Stimulated activated CD4-positive, alpha-beta T cell treated with anti-CD3 and anti-CD28 coated beads, Interleukin-1b, Interleukin-23, amount 100 ng/mL, for 1 hour (primary cell): ENCODE data around the gene ANKRD9.
"Not testable (repeated sequence)": the region's sequence is repeated elsewhere in the genome, so short reads cannot be mapped to it uniquely, and the experiment has no call there.

Source experiments
- DNase-seq, 2 donors: peaks; one replicate each; pipeline ENCODE4 v3.0.0-alpha.2; 2020; ENCODE audit warnings: low read depth in 2 of 2

Gene ANKRD9

DNA sequence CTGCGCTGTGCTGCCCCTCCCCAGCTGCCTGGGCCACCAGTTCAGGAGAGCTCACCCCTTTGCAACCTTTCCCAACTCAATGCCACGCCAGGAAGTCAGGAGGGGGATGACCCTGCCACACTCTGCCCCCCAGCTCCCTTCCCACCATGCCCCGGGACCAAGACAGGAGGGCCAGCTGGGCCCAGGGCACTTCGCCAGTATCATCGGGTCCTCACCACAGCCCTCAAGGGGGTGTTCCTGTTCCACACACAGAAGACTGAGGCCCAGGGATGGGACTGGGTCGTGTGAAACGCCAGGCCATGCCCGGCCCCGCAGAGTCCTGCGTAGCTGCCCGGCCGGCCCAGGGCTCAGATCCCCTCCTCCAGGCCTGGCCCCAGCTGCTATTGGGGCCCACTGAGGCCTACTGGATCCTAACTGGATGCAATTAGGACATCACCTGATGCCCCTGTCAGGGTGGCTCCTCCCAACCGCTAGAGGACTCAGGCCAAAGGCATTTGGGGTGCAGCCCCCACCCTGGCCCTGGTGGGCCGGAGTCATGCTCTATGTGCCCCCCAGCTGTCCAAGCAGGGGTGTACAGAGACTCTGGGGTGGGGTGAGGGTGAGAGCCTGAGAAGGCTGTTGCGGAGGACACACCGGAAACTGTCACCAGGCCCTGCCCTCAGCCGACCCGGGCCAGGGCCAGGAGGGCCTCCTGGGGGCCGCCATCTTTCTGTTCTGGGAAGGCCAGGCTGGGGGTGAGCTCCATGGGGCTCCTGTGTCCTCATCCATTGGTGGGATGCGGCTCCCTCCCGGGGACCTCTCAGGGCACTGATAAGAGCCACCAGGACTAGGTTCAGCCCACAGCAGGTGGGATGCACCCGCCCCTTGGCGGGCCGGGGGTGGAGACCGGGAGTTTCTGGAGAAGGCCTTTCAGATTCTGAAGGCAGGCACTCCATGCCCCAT, 29.3 kb upstream of the ANKRD9 start:
- DNase-seq: no peak

DNA sequence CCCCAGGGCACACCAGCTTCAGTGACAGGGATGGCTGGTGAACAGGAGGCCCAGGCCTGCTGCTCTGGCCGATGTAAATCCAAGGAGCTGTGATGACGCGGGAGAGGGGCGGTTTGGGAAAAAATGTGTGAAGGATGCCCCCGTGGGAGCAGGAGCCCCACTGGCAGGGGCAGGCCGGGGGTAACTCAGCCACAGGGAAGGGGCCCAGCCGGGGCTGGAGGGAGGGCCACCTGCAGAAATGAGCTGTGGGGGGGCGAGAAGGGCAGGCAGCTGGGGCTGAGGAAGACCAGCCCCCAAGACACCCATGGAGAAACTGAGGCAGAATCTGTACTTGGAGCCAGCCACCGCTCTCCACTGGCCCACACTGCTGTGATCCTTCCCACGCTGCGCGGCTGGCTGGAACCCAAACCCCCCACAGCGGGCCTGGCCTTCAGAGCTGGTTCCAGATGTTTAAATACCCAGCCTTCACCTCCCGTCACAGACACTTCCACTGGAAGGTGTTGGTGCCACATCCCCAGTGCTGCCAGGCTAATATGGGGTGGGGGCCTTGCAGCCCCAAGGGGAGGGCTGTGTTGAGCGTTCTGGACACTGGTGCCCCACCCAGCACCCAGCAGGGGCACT, 28.5 kb upstream of the ANKRD9 start:
- DNase-seq: no peak

DNA sequence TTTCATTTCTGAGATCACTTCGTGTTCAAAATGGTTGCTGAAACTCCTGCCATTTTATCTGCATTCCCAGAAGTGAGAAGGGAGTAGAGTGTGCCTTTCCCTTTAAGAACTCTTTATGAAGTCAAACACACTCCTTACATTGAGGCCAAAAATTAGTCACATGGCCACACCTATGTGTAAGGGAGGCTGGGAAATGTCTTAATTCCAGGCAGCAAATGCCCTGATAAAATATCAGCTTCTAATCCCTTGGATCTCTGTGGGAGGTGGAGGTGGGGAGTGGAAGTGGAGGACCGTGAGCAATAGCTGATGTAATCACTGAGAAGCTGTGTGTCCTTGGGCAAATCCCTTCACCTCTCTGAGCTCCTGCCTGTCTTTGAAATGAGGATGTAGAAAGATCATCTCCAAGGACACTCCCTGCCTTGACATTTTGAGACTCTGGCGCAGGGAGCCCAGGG, 22.7 kb upstream of the ANKRD9 start:
- no peak for DNase-seq

DNA sequence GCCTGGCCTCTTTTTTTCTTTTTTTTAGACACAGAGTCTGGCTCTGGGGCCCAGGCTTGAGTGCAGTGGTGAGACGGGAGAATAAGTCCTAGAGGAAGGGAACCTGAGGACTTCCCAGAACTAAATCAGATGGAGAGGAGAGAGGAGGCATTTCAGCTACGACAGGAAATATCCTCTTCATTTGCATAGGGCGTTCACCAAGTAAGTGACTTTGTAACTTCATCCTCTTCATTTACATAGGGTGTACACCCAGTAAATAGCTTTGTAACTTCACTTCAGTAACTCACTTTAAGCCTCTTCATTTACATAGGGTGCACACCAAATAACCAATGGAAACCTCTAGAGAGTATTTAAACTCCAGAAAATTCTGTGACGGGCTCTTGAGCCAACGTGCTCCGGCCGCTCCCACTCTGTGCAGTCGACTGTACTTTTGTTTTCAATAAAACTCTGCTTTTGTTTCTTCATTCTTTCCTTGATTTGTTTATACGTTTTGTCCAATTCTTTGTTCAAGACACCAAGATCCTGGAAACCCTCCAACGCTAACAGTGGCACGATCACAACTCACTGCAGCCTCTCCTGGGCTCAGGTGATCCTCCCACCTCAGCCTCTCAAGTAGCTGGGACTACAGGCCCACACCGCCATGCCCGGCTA, 21.4 kb upstream of the ANKRD9 start:
- DNase-seq: no peak

DNA sequence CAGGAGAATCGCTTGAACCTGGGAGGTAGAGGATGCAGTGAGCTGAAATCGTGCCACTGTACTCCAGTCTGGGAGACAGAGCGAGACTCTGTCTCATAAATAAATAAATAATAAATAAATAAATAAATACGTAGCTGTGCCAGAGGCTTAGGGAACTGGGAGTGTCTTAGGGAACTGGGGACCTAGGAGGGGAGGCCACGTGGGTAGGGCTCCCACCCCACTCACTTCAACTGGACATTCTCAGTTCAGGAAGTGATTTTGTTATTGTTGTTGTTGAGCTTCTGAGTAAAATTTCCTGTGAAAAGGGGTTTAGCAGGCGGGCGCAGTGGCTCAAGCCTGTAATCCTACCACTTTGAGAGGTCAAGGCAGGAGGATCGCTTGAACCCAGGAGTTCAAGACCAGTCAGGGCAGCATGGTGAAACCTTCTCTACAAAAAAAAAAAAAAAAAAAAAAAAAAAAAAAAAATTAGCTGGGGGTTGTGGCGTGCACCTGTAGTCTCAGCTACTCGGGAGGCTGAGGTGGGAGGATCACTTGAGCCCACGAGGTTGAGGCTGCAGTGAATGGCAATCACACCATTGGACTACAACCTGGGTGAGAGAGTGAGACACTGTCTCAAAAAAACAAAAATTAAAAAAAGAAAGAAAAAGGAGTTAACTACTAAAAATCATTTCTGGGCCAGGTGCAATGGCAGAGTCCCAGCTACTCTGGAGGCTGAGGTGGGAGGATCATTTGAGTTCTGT, 19.0 kb upstream of the ANKRD9 start:
- no peak for DNase-seq

DNA sequence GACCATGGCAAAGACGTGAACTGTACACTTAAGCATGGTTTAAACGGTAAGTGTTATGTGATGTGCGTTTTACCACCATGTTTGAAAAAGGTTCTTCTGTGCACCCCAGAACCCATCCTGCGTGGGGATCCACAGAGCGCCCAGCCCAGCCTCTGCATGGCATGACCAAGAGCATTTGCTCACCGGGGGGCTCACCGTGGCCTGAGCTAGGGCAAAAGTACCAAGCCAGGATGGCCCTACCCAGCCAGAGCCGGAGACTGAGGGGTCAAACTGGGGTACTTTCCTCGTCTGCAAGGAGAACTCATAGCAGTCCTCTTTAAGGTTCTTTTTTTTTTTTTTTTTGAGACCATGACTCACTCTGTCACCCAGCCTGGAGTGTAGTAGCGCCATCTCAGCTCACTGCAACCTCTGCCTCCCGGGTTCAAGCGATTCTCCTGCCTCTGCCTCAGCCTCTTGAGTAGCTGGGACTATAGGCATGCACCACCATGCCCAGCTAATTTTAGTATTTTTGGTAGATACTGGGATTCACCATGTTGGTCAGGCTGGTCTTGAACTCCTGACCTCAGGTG, 16.4 kb upstream of the ANKRD9 start:
- DNase-seq: no peak

DNA sequence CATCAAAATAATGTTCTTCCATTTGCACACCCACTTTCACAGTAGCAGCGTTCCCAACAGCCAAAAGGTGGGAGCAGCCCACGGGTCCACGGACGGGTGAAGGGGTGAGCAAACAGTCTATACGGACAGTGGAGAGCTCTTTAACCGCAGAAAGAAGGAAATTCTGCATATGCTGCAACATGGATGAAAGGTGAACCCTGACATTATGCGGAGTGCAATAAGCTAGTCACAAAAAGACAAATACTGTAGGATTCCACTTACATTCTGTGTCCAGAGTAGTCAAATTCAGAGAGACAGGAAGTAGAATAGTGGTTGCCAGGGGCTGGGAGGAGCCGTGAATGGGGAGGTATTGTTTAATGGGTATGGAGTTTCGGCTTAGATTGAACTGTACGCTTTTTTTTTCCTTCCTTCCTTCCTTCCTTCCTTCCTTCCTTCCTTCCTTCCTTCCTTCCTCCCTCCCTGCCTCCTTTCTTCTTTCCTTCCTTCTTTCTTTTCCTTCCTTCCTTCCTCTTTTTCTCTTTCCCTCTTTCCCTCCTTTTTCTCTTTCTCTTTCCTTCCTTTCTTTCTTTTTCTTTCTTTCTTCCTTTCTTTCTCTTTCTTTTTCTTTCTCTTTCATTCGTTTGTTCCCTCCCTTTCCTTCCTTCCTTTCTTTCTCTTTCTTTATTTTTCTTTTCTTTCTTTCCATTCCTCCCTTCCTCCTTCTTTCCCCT, 15.8 kb upstream of the ANKRD9 start:
- DNase-seq: no peak

DNA sequence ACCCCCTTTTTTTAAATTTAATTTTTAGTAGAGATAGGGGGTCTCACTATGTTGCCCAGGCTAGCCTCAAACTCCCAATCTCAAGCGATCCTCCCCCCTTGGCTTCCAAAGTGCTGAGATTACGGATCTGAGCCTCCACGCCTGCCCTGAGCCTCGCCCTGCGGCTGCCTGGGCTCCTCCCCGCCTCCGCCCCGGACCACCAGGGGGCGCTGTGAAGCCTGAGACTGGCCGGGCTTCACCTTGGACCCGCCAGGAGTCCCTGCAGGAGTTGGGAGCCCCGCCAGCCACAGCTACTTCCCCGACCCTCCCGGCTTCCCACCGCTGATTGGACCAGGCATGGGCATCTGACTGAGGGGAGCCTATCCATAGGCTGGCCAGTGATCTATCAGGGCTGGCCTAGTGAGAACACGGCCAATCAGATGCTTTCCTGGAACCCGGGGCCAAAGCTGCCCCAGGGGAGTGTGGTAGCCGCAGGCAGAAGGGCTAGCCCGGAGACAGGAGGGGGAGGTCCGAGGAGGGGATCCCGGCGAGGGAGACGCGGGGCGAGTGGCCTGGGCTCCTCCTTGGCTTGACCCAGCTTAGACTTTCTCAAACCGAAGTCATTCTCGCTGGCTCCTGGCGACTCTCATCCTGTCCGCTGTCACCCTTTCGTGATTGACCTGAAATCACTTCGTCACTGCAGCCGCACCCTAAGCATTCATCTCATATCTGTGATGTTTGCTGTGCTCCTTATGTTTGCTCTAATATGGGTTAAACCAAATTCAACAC, 15.1 kb upstream of the ANKRD9 start:
- peak; percentile 82 to 94 for DNase-seq

DNA sequence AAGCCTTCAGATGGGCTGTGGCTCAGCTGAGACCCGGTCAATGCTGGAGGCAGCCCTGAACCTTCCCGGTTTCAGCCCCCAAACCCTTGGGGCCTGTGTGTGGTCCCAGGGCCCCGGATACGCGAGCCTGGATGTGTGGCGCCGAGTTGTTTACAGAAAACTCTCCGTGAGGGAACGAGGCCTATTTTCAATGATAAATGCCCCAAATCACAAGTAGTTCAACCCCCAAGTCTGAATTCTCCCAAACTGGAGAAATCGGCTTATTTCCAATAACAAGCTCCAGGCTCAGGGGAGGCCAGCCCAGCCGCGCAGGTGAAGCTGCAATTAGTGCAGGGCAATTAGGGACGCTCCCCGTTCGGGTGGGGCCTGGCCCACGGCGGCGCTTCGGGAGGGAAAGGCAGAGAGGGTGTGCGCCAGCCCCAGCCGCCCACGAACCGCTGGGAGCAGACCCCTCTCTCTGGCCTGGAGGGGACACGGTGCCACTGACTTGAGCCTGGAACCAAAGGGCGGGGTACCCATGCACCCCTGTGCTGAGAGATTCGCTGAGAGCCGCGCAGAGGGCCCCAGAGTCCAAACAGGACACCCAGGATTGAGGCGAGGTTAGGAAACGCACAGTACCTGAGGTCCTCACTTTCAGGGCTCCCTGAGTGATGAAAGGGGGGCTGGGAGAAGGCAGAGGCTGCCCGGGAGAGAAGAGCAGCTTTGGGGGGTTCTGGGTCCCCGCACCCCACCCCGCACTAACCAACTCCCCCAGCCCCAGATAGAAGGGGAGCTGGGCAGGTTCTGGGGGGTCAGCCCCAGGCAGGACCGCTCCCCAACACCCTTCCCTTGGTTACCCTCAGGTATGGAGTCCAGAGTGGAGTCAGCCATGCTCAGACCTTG, 14.2 kb upstream of the ANKRD9 start:
- DNase-seq: no peak

DNA sequence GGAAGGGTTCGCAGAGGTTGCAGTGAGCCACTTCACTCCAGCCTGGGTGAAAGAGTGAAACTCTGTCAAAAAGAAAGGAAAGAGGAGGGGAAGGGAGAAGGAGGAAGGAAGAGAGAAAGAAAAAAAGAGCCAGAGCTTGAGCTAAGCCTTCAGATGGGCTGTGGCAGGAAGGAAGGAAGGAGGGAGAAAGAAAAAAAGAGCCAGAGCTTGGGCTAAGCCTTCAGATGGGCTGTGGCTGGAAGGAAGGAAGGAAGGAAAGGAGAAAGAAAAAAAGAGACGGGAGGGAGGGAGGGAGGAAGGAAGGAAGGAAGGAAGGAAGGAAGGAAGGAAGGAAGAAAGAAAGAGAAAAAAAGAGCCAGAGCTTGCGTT, 13.6 kb upstream of the ANKRD9 start:
- no peak for DNase-seq

DNA sequence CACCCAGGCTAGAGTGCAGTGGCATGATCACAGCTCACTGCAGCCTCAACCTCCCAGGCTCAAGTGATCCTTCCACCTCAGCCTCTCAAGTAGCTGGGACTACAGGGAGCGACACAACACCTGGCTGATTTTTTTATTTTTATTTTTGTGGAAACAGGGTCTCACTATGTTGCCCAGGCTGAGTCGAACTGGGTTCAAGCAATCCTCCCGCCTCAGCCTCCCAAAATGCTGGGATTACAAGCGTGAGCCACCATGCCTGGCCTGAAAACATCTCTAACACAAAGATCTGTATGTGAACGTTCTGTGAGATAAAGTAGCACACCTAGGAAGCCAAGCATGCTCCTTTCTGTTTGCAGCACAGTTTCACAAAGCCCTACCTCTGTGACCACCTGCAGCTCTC, 10.1 kb upstream of the ANKRD9 start:
- not testable (repeated sequence) for DNase-seq

DNA sequence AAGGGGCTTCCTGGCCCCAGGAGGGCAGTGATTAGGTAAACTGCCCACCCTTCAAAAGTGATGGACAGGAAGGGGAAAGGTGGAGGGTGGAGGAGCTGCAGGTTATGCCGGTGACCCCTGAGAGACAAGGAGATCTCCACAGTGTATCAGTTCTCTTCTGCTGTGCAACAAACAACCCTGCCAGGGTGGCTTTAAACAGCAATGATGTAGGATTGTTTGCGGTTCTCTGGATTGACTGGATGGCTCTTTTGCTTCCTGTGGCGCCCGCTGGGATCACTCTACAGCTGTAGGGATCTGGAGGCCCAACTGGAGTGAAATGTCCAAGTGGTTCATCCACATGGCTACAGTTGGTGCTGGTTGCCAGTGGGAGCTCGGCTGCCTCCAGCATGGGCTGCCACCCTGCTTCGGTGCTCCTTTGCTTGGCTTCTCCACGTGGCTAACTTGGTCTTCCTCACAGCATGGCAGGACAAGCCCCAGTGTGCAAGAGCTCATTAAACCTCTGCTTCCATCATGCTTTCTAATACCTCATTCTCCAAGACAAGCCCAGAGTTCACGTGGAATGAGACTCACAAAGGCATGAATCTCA, 8.6 kb upstream of the ANKRD9 start:
- DNase-seq: no peak

DNA sequence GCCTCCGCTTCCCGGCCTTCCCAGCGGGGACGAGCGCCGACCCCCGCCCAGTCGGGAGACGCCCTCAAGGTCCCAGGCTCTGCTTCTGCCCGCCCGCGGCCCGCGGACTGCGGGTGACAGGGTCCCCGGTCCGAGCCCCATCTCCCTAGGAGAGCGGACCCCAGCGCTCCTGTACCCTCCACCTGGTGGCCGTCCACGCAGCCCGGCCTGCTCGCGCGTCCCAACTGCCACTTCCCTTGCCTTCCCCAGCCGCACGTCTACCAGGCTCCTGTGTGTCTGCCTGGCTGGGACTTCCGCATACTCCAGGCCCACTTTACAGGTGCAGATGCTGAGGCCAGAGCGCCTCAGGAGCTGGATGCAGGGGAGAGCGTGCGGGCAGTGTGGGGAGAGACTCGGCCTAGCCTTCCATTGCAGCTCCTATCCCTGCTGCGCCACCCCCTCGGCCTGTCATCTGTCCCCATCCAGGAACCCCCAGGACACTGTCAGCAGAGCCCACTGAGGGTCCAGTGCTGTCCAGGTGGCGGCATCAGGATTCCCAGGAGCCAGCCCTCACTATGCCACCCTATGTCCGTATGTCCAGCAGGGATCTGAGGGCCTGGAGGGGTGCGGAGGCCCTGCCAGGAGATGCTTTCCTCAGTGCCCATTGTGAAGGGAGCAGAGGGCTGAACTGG, 8.0 kb upstream of the ANKRD9 start:
- DNase-seq: no peak

DNA sequence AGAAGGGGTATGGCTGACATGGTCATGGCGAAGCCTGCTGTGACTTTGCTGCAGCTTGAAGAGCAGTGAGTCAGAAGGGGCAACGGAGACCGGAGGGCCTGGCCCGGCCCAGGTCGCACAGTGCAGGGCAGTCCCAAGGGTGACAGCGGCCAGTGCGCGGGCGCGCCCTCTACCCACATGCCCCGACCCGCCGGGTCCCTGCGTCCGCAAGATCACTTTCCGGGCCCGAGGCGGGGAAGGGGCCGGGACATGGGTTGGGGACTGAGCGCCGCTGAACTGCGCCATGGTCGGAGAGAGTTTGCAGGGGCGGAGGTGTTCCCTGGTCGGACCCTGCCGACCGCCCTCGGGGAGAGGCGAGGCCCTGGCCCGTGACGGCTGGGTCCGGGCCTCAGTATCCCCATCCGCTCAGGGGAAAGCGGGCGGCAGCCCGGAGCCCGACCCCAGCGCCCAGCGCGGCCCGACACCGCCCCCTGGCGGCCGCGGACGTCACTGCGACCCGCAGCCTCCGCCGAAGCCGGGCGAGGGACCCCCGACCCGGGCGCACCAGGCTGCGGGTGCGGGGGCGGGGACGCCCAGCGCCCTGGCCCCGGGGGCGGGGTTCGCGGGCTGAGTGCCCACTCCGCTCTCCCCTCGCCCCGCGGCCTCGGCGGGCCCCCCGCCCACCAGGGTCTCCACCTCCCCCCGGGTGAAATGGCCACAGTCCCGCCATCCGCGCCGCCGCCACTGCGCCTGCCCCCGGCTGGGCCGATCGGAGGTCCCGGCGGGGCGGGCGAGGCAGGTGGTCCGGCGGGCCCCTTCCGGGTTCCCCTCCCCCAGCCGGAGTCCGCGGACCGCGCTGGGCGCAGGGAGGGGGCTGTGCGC, 7.2 kb upstream of the ANKRD9 start:
- DNase-seq: peak; percentile 20 to 49

DNA sequence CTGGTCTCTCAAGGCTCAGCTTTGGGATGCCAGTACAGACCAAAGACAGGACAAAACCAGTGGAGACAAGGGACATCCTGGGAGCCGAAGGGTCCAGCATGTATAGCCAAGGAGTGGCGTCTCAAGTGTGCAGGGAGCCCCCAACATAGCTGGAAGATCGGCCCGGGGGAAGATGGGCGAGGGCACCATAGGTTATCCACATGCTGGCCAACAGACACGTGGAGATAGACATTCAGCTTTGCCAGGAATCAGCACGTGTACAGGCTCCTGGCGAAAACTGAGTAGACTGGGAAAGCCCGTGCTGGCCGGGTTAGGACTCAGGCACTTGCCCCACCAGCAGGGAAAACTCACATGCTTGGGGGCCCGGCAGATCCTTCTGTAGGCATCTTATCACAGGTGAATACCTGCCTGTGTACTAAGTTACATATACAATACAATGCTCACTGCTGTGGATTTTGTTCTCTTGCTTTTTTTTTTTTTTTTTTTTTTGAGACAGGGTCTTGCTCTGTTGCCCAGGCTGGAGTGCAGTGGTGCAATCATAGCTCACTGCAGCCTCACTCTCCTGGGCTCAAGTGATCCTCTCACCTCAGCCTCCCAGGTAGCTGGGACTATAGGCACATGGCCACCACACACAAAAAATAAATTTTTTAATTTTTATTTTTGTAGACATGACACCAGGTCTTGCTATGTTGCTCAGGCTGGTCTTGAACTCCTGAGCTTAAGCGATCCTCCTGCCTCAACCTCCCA, 5.6 kb upstream of the ANKRD9 start:
- no peak for DNase-seq

DNA sequence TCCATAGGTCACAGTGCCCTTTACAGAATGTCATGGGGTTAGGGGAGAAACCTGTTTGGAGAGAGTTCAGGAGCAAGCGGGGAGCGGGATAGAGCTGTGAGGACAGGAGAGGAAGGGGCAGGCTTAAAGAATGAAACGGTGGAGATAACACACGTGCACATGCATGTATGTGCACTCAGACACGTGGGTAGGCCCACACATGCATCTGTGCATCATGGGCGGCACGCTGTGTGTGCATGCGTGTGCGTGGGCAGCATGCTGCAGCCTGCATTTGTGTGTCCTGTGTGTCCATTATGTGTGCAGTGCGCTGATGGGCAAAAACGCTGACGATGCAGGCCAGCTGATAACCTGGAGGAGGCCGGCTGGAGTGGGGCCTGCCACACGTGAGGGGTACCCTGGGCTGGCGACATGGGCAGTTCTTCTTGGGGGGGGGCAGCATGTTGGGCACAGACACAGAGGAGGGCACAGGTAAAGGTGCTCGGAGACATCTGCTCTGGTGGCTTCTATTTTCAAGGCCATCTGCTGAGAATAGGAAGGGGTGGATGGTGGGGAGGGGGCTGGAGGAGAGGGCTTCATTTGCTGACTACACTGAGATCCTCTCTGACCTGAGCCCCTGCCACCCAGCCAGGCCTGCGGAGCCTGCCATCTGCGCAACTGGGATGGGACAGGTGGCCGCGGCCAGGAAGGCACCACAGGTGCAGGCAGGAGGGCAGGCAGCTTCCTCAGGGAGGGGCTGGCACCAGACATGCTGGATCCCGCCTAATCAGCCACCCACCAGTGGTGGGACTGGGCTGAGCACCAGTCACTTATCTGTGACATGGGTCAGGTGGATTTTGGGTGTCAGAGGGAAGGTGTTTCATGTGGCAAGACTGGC, 4.6 kb upstream of the ANKRD9 start:
- no peak for DNase-seq
